ENCODE results near the gene SF3B1. TPM values are rescaled to one million over a fixed set of nuclear protein-coding genes. Genes with fewer than 3 reads are reported as not detected.
"Not testable (repeated sequence)": the region's sequence is repeated elsewhere in the genome, so short reads cannot be mapped to it uniquely, and the experiment has no call there.

Gene SF3B1
- total RNA-seq, 2 experiments from 2014 or later = 235 to 248 TPM

DNA sequence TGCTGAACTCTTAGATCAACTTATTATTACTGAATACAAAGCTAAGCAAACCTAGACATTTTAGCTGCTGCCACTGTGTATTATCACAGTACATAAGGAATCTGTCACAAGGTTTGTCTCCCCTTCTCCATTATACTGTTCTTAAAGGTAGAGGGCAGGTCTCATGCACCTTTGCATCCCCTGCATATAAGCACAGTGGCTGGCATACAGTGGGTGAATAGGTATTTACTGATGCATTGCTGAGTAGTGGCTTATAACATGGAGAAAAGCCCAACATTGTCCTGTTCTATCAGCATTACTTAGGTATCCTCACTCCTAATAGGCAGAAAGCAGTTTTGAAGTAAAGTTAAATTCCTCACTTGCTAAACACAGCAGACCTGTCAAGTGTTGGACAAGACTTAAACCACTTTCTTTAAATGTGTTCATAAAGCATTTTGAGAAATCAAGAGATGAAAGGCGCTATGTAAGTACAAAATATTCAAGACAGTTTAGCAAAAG lies 43.6 kb downstream of the SF3B1 start:
- Mint-ChIP-seq H3K27ac (no peak overlapping the region), H3K36me3 (ENCODE audit: low read depth) (peaks cover 21% of the 10 kb centered on the region), H3K4me1 (ENCODE audit: low read depth) (no peaks in the 10 kb centered on the region), H3K9me3 (no peaks in the 10 kb centered on the region), H3K4me3 (no peak overlapping the region), H3K27me3 (ENCODE audit: low read depth) (no peaks in the 10 kb centered on the region)
- CTCF ChIA-PET = interaction anchor here (0.9 kb wide), 1 partner anchor 380 kb away, joined by 3 read pairs; no protein-coding TSS in a partner anchor
- intact Hi-C loops (cut with micrococcal nuclease) = no loop called here
- no peak for DNase-seq

DNA sequence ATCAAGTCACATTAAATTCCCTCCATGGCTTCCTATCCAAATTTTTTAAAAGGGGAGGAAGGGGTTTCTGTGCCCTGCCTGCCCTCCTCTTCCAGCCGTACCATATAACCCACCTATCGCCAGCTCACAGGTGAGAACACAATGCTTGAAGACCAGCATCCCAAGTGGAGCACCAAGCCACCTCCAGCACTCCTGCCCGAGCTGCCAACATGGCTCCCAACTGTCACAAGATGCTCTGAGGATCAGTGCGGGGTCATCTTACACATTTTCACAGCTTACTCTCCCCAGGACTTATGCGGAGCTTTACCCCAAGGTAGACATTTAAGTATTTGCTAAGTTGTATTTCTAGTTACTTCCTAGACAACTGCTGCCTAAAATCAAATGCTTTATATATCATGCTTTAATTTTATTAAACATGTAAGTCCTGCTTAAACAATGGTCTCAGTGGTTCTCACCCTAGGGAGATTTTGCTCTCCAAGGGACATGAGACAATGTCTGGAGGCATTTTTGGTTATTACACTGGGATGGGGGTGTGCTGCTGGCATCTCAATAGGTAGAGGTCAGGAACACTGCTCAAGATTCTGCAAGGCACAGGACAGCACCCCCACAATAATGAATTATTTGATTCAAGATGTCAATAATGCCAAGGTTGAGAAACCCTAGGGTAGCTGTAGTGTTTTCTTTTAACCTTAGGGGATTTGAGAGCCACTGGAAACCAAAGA lies 45.8 kb downstream of the SF3B1 start:
- intact Hi-C loops (cut with micrococcal nuclease) = loop anchor here (10.0 kb wide), 1 partner anchor 226 kb away; no protein-coding TSS in a partner anchor
- H3K4me3 Mint-ChIP-seq = no peak overlapping the region
- no peak overlapping the region for H3K27ac Mint-ChIP-seq
- H3K36me3 Mint-ChIP-seq (ENCODE audit: low read depth) = peaks cover 9% of the 10 kb centered on the region
- peaks cover 3% of the 10 kb centered on the region for H3K4me1 Mint-ChIP-seq (ENCODE audit: low read depth)
- DNase-seq = no peak
- no peaks in the 10 kb centered on the region for H3K9me3 Mint-ChIP-seq
- no peaks in the 10 kb centered on the region for H3K27me3 Mint-ChIP-seq (ENCODE audit: low read depth)
- CTCF ChIA-PET = no interaction called here

DNA sequence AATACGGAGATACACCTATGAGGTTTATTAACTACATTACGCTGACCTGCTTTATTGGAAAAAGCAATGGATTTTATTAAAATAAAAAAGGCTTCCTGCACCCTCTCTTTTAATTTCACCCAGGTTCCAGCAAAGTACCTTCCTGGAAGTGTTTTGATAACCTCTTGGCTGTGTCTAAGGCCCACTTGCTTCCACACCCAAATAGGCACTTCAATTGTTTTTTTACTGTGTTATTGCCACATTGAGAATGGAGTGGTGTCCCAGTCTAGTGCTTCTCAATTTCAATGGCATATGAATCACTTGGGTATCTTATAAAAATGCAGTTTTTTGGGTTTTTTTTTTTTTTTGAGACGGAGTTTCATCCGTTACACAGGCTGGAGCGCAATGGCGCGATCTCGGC lies 47.6 kb downstream of the SF3B1 start:
- no peak overlapping the region for H3K4me3 Mint-ChIP-seq
- intact Hi-C loops (cut with micrococcal nuclease) = loop anchor here (10.0 kb wide), 1 partner anchor 228 kb away; no protein-coding TSS in a partner anchor
- H3K36me3 Mint-ChIP-seq (ENCODE audit: low read depth) = peaks cover 4% of the 10 kb centered on the region
- H3K4me1 Mint-ChIP-seq (ENCODE audit: low read depth) = peaks cover 6% of the 10 kb centered on the region
- no peak overlapping the region for H3K27ac Mint-ChIP-seq
- CTCF ChIA-PET = no interaction called here
- no peak for DNase-seq
- H3K9me3 Mint-ChIP-seq = no peaks in the 10 kb centered on the region
- no peaks in the 10 kb centered on the region for H3K27me3 Mint-ChIP-seq (ENCODE audit: low read depth)

GRCh38 chr2:197386242-197386641 lies 48.6 kb downstream of the SF3B1 start:
- intact Hi-C loops (cut with micrococcal nuclease) = loop anchor here (10.0 kb wide), 1 partner anchor 229 kb away; no protein-coding TSS in a partner anchor
- H3K4me3 Mint-ChIP-seq = no peak overlapping the region
- no peaks in the 10 kb centered on the region for H3K9me3 Mint-ChIP-seq
- H3K36me3 Mint-ChIP-seq (ENCODE audit: low read depth) = peaks cover 1% of the 10 kb centered on the region
- no peak overlapping the region for H3K27ac Mint-ChIP-seq
- DNase-seq = no peak
- H3K27me3 Mint-ChIP-seq (ENCODE audit: low read depth) = no peaks in the 10 kb centered on the region
- peaks cover 6% of the 10 kb centered on the region for H3K4me1 Mint-ChIP-seq (ENCODE audit: low read depth)
- CTCF ChIA-PET = interaction anchor here (1.0 to 1.2 kb wide), 2 partner anchors 13 to 218 kb away, joined by 3 to 4 read pairs; no protein-coding TSS in a partner anchor

- DNase-seq = no peak
- intact Hi-C loops (cut with micrococcal nuclease) = loop anchor here (10.0 kb wide), 1 partner anchor 231 kb away; no protein-coding TSS in a partner anchor
- Mint-ChIP-seq H3K27ac (no peak overlapping the region), H3K36me3 (ENCODE audit: low read depth) (no peaks in the 10 kb centered on the region), H3K4me1 (ENCODE audit: low read depth) (peaks cover 8% of the 10 kb centered on the region), H3K27me3 (ENCODE audit: low read depth) (peaks cover 3% of the 10 kb centered on the region), H3K4me3 (no peak overlapping the region), H3K9me3 (no peaks in the 10 kb centered on the region)
- CTCF ChIA-PET = interaction anchor here (0.8 to 1.5 kb wide), 5 partner anchors 75 to 633 kb away, joined by 3 to 7 read pairs (median 3); no protein-coding TSS in a partner anchor
These were observed 51.0 kb downstream of the SF3B1 start for GRCh38 chr2:197383825-197384224.

DNA sequence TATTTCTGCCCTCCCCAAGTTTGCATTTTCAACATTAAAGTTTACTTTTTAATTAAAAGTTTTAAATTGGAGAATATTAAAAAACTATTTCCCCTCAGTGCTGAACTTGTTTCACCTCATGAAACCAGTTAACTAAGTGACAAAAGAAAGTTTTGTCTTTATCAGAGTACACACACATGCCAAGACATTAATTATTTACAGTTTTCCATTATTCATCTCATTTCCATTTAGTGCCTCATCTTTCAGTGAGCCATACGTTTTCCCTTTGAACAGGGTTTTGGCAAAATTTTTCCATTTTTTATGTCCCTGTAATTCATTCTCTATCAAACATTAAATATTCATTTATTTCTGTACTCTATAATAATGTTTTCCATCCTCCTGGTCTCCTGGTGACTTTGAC lies 53.2 kb downstream of the SF3B1 start:
- intact Hi-C loops (cut with micrococcal nuclease) = loop anchor here (10.0 kb wide), 1 partner anchor 233 kb away; no protein-coding TSS in a partner anchor
- Mint-ChIP-seq H3K36me3 (ENCODE audit: low read depth) (no peaks in the 10 kb centered on the region), H3K4me3 (no peak overlapping the region), H3K9me3 (no peaks in the 10 kb centered on the region), H3K27ac (no peak overlapping the region), H3K27me3 (ENCODE audit: low read depth) (peaks cover 5% of the 10 kb centered on the region), H3K4me1 (ENCODE audit: low read depth) (peaks cover 18% of the 10 kb centered on the region)
- no peak for DNase-seq
- CTCF ChIA-PET = interaction anchor here (0.7 kb wide), 1 partner anchor 29 kb away, joined by 3 read pairs; no protein-coding TSS in a partner anchor

GRCh38 chr2:197379918-197380309 lies 54.9 kb downstream of the SF3B1 start:
- not testable (repeated sequence) for H3K27me3 Mint-ChIP-seq (ENCODE audit: low read depth); H3K9me3 Mint-ChIP-seq; H3K36me3 Mint-ChIP-seq (ENCODE audit: low read depth); DNase-seq; H3K27ac Mint-ChIP-seq; H3K4me3 Mint-ChIP-seq
- intact Hi-C loops (cut with micrococcal nuclease) = loop anchor here (2.0 to 10.0 kb wide), 7 partner anchors 51 to 1081 kb away; no protein-coding TSS in a partner anchor
- CTCF ChIA-PET = interaction anchor here (0.6 kb wide), 1 partner anchor 272 kb away, joined by 3 read pairs; no protein-coding TSS in a partner anchor
- peaks cover 20% of the 10 kb centered on the region for H3K4me1 Mint-ChIP-seq (ENCODE audit: low read depth)

GRCh38 chr2:197379308-197379917 lies 55.4 kb downstream of the SF3B1 start:
- H3K9me3 Mint-ChIP-seq; H3K4me3 Mint-ChIP-seq; DNase-seq; H3K27me3 Mint-ChIP-seq (ENCODE audit: low read depth); H3K27ac Mint-ChIP-seq; H3K36me3 Mint-ChIP-seq (ENCODE audit: low read depth): not testable (repeated sequence)
- H3K4me1 Mint-ChIP-seq (ENCODE audit: low read depth) = peaks cover 18% of the 10 kb centered on the region
- CTCF ChIA-PET = interaction anchor here (0.6 to 2.1 kb wide), 3 partner anchors 15 to 271 kb away, joined by 3 to 5 read pairs (median 3); no protein-coding TSS in a partner anchor
- intact Hi-C loops (cut with micrococcal nuclease) = loop anchor here (2.0 to 10.0 kb wide), 6 partner anchors 51 to 1081 kb away; no protein-coding TSS in a partner anchor

DNA sequence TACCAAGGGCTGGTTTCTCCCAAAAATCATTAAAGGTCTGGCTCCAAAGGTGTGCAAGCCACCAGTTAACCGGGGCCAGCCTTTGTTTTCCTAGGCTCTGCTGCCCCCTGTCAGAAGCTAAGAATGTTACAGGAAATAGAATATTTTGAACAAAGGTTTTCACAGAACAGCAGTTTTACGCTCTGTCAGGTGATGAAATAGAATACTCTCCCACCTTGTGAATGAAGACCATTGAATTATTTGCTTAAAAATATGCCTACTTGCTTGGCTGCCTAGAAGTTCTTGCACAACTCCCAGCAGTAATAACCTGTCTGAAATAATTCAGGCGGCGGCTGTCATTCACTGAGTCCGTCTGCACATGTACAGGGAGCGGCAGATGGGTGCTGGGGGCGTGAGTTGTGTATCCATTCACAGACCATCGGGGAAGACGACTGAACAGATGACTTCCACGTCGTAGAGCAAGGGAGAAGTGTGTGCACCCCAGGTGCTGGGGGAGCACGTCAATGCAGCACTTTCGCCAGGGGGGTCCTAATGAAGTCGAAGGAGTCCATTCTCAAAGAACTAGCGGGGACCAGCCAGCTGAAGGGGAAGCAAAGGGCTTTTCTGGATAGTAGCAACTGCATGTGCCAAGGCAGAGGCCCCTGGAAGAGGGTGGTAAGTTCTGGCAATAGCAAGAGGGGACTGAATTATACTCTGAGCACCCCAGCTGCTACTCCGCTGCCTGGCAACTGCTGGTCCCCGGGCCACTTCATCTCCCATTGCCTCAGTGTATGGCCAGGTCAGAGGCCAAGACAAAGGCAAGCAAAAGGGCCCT lies 56.1 kb downstream of the SF3B1 start:
- H3K27ac Mint-ChIP-seq = no peak overlapping the region
- H3K4me1 Mint-ChIP-seq (ENCODE audit: low read depth) = peaks cover 15% of the 10 kb centered on the region
- no peaks in the 10 kb centered on the region for H3K36me3 Mint-ChIP-seq (ENCODE audit: low read depth)
- H3K9me3 Mint-ChIP-seq = no peaks in the 10 kb centered on the region
- H3K27me3 Mint-ChIP-seq (ENCODE audit: low read depth) = peaks cover 5% of the 10 kb centered on the region
- intact Hi-C loops (cut with micrococcal nuclease) = loop anchor here (1.0 to 10.0 kb wide), 13 partner anchors 50 to 1080 kb away; no protein-coding TSS in a partner anchor
- peak; percentile 78 for DNase-seq
- CTCF ChIA-PET = interaction anchor here (0.7 to 5.6 kb wide), 6 partner anchors 14 to 264 kb away, joined by 3 to 41 read pairs (median 4); no protein-coding TSS in a partner anchor
- peak overlapping the region; percentile 22 for H3K4me3 Mint-ChIP-seq

DNA sequence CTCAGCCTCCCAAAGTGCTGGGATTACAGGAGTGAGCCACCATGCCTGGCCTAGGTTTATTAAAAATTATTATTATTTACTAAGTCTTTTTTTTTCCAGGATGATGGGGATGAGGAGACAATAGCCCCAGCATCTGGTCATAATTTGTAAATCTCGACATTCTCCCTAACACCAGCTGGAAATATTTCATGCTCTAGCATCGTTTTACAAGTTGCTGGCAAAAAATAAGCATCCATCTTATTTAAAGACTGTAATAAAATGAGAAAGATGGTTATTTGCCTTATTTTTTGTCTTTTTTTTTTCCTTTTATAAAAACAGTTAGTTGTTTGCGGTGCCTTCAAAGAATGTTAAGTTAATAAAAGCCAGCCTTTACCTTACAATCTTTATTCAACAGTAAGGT lies 56.7 kb downstream of the SF3B1 start:
- Mint-ChIP-seq H3K27ac (no peak overlapping the region), H3K4me3 (no peak overlapping the region), H3K4me1 (ENCODE audit: low read depth) (peaks cover 15% of the 10 kb centered on the region), H3K27me3 (ENCODE audit: low read depth) (peaks cover 5% of the 10 kb centered on the region), H3K36me3 (ENCODE audit: low read depth) (no peaks in the 10 kb centered on the region), H3K9me3 (no peaks in the 10 kb centered on the region)
- DNase-seq = no peak
- CTCF ChIA-PET = interaction anchor here (0.7 to 5.6 kb wide), 7 partner anchors 14 to 406 kb away, joined by 3 to 41 read pairs (median 4); no protein-coding TSS in a partner anchor
- intact Hi-C loops (cut with micrococcal nuclease) = loop anchor here (1.0 to 10.0 kb wide), 13 partner anchors 49 to 1079 kb away; no protein-coding TSS in a partner anchor

DNA sequence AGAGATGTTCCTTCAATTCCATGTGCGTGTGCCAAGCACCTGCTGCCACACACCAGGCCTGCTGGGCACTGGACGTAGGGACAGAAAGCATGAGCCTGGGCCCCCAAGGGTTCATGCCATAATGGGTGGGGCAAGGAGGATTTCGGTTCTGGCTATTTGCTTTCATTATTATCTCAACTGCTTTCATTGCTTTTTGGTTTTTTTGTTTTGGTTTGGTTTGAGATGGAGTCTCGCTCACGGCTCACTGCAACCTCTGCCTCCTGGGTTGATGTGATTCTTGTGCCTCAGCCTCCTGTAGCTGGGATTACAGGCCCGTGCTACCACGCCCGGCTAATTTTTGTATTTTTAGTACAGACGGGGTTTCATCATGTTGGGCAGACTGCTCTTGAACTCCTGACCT lies 57.2 kb downstream of the SF3B1 start:
- Mint-ChIP-seq H3K9me3 (no peaks in the 10 kb centered on the region), H3K27ac (no peak overlapping the region), H3K36me3 (ENCODE audit: low read depth) (no peaks in the 10 kb centered on the region), H3K4me1 (ENCODE audit: low read depth) (peaks cover 15% of the 10 kb centered on the region), H3K27me3 (ENCODE audit: low read depth) (peaks cover 5% of the 10 kb centered on the region), H3K4me3 (no peak overlapping the region)
- no peak for DNase-seq
- intact Hi-C loops (cut with micrococcal nuclease) = loop anchor here (1.0 to 10.0 kb wide), 13 partner anchors 49 to 1079 kb away; no protein-coding TSS in a partner anchor
- CTCF ChIA-PET = interaction anchor here (0.7 to 5.6 kb wide), 7 partner anchors 13 to 405 kb away, joined by 3 to 41 read pairs (median 5); no protein-coding TSS in a partner anchor

Data from activated naive CD4-positive, alpha-beta T cell treated with anti-CD3 and anti-CD28 coated beads for 36 hours (primary cell).